Heart right ventricle (tissue), 16 donors: ENCODE data around the gene PDCD4. TPM values are rescaled to one million over a fixed set of nuclear protein-coding genes. Genes with fewer than 3 reads are reported as not detected.

Experiments used
- ATAC-seq, 8 donors: fragments of 200-7000 bp; cut with Tn5 transposase; one replicate each; pipeline ENCODE4 v1.9.1; 2020; ENCODE audit warnings: mild to moderate bottlenecking in 8 of 8, moderate library complexity in 8 of 8, moderate number of reproducible peaks in 1 of 8
- DNase-seq, 2 donors: peaks; one replicate each; pipeline ENCODE4 v3.0.0-alpha.2; 2020
- H3K27ac ChIP-seq, 10 donors: fragments of 200-600 bp; sonication (generic) in 2 of 10; one replicate each; pipeline versions ENCODE4 v1.5.0 to v1.8.0; 2020 to 2022; ENCODE audit warnings: mild to moderate bottlenecking in 3 of 10
- H3K27me3 ChIP-seq, 7 donors: fragments of 200-600 bp; one replicate each; pipeline ENCODE4 v1.8.0; 2021 to 2022; ENCODE audit warnings: mild to moderate bottlenecking in 2 of 7
- H3K36me3 ChIP-seq, 9 donors: fragments of 200-600 bp; sonication (generic) in 1 of 9; one replicate each; pipeline versions ENCODE4 v1.5.0 to v1.8.0; 2020 to 2022; ENCODE audit warnings: mild to moderate bottlenecking in 2 of 9
- H3K4me1 ChIP-seq, 9 donors: fragments of 200-600 bp; sonication (generic) in 1 of 9; one replicate each; pipeline versions ENCODE4 v1.5.0 to v1.8.0; 2020 to 2022; ENCODE audit warnings: mild to moderate bottlenecking in 4 of 9
- H3K4me3 ChIP-seq, 10 donors: fragments of 200-600 bp; sonication (generic) in 2 of 10; one replicate each; pipeline versions ENCODE4 v1.5.0 to v1.8.0; 2020 to 2022; ENCODE audit warnings: mild to moderate bottlenecking in 7 of 10, moderate library complexity in 2 of 10
- H3K9me3 ChIP-seq, 11 donors: fragments of 200-600 bp in 10 of 11; sonication (generic) in 2 of 11; one replicate each; pipeline versions ENCODE4 v1.5.0 to v1.8.0; 2013 to 2022; ENCODE audit warnings: mild to moderate bottlenecking in 2 of 11, control low read depth in 1 of 11, moderate library complexity in 1 of 11
- CTCF ChIP-seq, 9 donors: fragments of 200-600 bp; sonication (generic) in 2 of 9; IDR thresholded peaks; one replicate each; pipeline versions ENCODE4 v1.5.0 to v1.8.0; 2021 to 2022; ENCODE audit warnings: antibody characterized with exemption in 9 of 9, mild to moderate bottlenecking in 5 of 9, moderate library complexity in 1 of 9
- WGBS, 2 donors: extraction: QIAGEN DNeasy Blood & Tissue Kit; methylation state at CpG; one replicate each; pipeline ENCODE4 v1.1.7; 2013; ENCODE audit warnings: inconsistent platforms in 1 of 2; 5-methylcytosine and 5-hydroxymethylcytosine counted together
- intact Hi-C, 10 donors: fragments of 100-400 bp; cut with DNase I; formaldehyde crosslinking; loops; one replicate each; pipeline versions ENCODE4 v1.11.1 to v1.14.2; 2022
- polyA plus RNA-seq, 2 donors: library from polyadenylated mRNA; stranded (reverse); fragments of 200-250 nt; gene quantifications; one replicate each; pipeline ENCODE4 v1.2.3, GENCODE V29; 2013
- total RNA-seq, 10 donors: library from RNA; stranded (reverse); fragmentation: NEBNext Ultra II Directional in 3 of 10; extraction: Animal tissue kit (Norgen Biotek cat#: 25700) in 3 of 10; gene quantifications; one replicate each; pipeline versions ENCODE4 v1.2.1 to v1.2.4, GENCODE V29; 2021 to 2023
- donor health status: Arrhythmogenic right ventricular cardiomyopathy.
- donor health status: ischemic (EF 13 %, LVEDD 7.1; RV severe dilation, severe dysfunction).
- donor health status: healthy with polysubstance abuse.
- donor health status: DM: no; HTN: yes; CAD: no.
- donor health status: DM: no; HTN: no; CAD: no.
- donor health status: ischemic (EF 25% LVEDD 6.9; RV normal size, moderate dysfunction).
- donor health status: ischemic (EF 25% LVEDD 5.7; RV mildly dilated, moderate dysfunction).
- donor health status: healthy.
- donor health status: DM: yes; HTN: yes; CAD: no.
- donor health status: Ischemic cardiomyopathy.
- donor health status: ischemic (EF 35%, LVEDD 5.7; RV mildly dilated, moderate dysfunction).
- donor health status: nonischemic (EF 11% LVEDD 7.7; RV severe dilation, severe dysfunction).
- donor health status: DM: yes; HTN: yes; CAD: no.
- donor health status: PGD.
- donor health status: ischemic (EF 29% LVEDD 5.4; RV normal size, mild dysfunction).
- donor health status: nonischemic (EF 23%, LVEDD 6.1; RV moderate dilation, normal function).

Gene PDCD4
- total and polyA plus RNA-seq, 12 donors = 15.9 to 59.5 (median 45.7) TPM

DNA sequence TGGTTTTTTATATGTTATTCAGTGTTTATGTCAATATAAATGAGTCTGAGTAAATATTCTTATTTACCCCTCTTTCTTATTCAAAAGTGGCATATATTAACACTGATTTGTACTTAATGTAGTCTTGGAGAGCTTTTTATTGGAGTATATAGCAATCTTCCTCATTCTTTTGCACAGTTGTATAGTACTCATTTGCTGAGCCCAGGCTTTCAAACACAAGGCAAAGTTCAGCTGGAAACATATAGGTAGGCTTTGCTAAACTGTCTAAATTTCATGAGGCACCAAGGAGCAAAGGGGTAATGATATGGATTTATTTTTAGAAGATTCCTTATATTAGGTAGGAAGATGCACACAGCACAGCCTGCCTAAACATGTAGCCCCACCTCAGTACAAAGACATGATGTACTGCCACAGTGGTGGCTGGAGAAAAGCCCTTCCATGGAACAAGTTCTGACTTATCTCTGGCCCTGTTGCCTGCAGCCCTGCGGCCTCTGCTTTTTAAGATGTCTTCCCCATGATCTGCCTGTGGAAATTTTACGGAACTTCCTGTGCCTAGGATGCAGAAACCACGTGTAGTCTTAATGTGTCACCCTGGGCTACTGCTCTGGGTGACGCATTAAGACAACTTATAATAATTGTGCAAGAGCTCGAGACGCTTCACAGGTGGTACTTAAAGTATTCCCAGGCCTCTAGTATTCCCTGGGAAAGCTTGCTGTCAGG, 9.6 kb upstream of the PDCD4 start:
- TF ChIP-seq CTCF (IDR thresholded peaks at IDR 0.05) = no peak
- H3K36me3 ChIP-seq = no peaks in the 10 kb centered on the region
- H3K27me3 ChIP-seq = no peaks in the 10 kb centered on the region
- intact Hi-C loops = loop anchor here in 1 of 10 donors (5.0 kb wide), 1 partner anchor 60 kb away; no protein-coding TSS in a partner anchor
- H3K4me1 ChIP-seq = peaks cover 9 to 100% (median 55%) of the 10 kb centered on the region in 9 donors
- H3K4me3 ChIP-seq = no peak overlapping the region
- no peaks in the 10 kb centered on the region for H3K9me3 ChIP-seq
- ATAC-seq = no peak
- DNase-seq = no peak
- 87 to 92% methylated on average over 6 of the region's 6 CpGs for WGBS, 2 donors
- peak overlapping the region in 1 of 10 donors; percentile 97 for H3K27ac ChIP-seq

DNA sequence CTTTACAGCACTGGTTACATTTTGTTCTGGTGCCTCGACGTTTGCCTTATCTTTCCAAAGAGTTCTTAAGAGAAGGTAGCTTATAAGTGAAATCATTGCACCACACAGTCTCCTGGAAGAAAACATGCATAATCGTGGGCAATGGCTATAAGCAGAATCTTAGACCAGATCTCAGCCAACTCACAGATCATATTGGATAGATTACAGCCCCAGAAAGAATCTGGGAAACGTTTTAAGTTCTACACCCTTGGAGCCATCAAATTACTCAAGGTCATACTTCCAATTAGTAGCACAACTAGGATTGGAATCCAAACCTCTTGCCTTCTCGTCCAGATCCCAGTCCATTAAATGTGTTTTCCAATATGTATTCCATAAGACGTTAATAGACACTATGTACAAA, 8.8 kb upstream of the PDCD4 start:
- no peak for ATAC-seq
- 90 to 91% methylated on average over 6 of the region's 6 CpGs for WGBS, 2 donors
- Histone ChIP-seq H3K27me3 (no peaks in the 10 kb centered on the region), H3K36me3 (no peaks in the 10 kb centered on the region), H3K4me1 (peaks cover 4 to 100% (median 46%) of the 10 kb centered on the region in 9 donors), H3K9me3 (no peaks in the 10 kb centered on the region), H3K27ac (peak overlapping the region in 1 of 10 donors; percentile 97), H3K4me3 (no peak overlapping the region)
- no peak for DNase-seq
- no peak for TF ChIP-seq CTCF (IDR thresholded peaks at IDR 0.05)
- intact Hi-C loops = loop anchor here in 1 of 10 donors (5.0 kb wide), 1 partner anchor 61 kb away; no protein-coding TSS in a partner anchor

DNA sequence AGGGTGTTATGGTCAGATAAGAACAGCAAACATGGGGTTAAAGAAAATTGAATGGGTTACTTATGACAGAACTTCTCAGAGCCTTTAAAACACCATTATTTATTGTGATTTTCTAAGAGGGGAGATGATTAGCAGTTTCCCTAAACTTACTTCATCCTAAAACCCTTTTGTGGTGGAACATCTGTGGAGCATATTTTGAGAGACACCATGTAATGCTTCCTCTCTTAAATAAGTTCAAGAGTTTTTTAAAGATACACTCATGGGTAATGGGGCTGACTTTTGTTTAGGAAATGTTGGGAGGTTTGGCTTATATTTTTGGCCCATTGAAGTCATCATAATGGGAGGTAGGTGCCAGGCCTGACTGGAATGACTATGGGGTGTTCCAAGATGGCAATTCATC, 8.4 kb upstream of the PDCD4 start:
- H3K9me3 ChIP-seq = no peaks in the 10 kb centered on the region
- intact Hi-C loops = loop anchor here in 1 of 10 donors (5.0 kb wide), 1 partner anchor 61 kb away; no protein-coding TSS in a partner anchor
- no peak for ATAC-seq
- H3K27me3 ChIP-seq = no peaks in the 10 kb centered on the region
- TF ChIP-seq CTCF (IDR thresholded peaks at IDR 0.05) = no peak
- peaks cover 4 to 100% (median 42%) of the 10 kb centered on the region in 9 donors for H3K4me1 ChIP-seq
- no peaks in the 10 kb centered on the region for H3K36me3 ChIP-seq
- H3K4me3 ChIP-seq = no peak overlapping the region
- DNase-seq = no peak
- peak overlapping the region in 2 of 10 donors; percentile 73 to 97 for H3K27ac ChIP-seq

DNA sequence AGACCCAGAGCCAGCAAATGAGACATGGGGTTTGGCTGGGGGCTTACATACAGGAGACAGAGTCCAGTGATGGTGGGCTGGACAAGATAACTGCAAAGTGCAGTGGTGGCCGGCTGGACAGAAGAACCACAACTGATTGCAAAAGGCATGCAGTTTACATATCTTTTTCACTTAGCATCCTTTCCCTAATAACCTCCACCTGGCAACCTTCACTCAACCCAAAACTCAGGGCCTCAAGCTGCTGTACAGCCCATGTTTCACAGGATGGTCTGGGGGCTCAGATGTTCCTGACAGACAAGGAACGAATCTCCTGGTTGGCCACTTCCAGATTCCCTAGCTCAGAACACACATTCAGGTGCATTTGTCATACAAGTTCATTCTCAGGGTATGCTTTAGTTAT, 7.8 kb upstream of the PDCD4 start:
- no peaks in the 10 kb centered on the region for H3K36me3 ChIP-seq
- H3K4me3 ChIP-seq = no peak overlapping the region
- ATAC-seq (no peak), DNase-seq (no peak)
- H3K27me3 ChIP-seq = no peaks in the 10 kb centered on the region
- peak overlapping the region in 4 of 10 donors; percentile 68 to 97 (median 76) for H3K27ac ChIP-seq
- WGBS, 2 donors = 98 to 99% methylated on average over 2 of the region's 2 CpGs
- no peaks in the 10 kb centered on the region for H3K9me3 ChIP-seq
- peaks cover 4 to 99% (median 37%) of the 10 kb centered on the region in 9 donors for H3K4me1 ChIP-seq
- intact Hi-C loops = loop anchor here in 1 of 10 donors (5.0 kb wide), 1 partner anchor 62 kb away; no protein-coding TSS in a partner anchor
- TF ChIP-seq CTCF (IDR thresholded peaks at IDR 0.05) = no peak
